GM13976 (cell line): ENCODE measurements around the gene RHOBTB1.

Experiments
- DNase-seq: peaks from one replicate; pipeline ENCODE4 v3.0.0; 2012; ENCODE audit warnings: low spot score
- in situ Hi-C: fragments of 300-500 bp; cut with MboI; formaldehyde crosslinking; loops from one replicate; pipeline ENCODE4 v1.12.0; 2022; ENCODE audit warnings: low sequenced_read_pairs, mixed read lengths, inconsistent platforms; ENCODE audit not compliant: unreplicated experiment
- TF ChIP-seq, protein P1 (sequence below): IDR thresholded peaks from 2 replicates; pipeline ENCODE4 v1.5.1; 2012; ENCODE audit warnings: borderline replicate concordance, mild to moderate bottlenecking; ENCODE audit not compliant: insufficient read depth; ENCODE audit errors: extremely low read depth, missing control alignments, control extremely low read depth

Gene RHOBTB1

GRCh38 chr10:60823324-60823723 is 120.7 kb downstream of the RHOBTB1 start:
- TF ChIP-seq, protein P1, sequence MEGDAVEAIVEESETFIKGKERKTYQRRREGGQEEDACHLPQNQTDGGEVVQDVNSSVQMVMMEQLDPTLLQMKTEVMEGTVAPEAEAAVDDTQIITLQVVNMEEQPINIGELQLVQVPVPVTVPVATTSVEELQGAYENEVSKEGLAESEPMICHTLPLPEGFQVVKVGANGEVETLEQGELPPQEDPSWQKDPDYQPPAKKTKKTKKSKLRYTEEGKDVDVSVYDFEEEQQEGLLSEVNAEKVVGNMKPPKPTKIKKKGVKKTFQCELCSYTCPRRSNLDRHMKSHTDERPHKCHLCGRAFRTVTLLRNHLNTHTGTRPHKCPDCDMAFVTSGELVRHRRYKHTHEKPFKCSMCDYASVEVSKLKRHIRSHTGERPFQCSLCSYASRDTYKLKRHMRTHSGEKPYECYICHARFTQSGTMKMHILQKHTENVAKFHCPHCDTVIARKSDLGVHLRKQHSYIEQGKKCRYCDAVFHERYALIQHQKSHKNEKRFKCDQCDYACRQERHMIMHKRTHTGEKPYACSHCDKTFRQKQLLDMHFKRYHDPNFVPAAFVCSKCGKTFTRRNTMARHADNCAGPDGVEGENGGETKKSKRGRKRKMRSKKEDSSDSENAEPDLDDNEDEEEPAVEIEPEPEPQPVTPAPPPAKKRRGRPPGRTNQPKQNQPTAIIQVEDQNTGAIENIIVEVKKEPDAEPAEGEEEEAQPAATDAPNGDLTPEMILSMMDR, result no peak
- in situ Hi-C loops, result loop anchor here (25.0 kb wide), 1 partner anchor 464 kb away; no protein-coding TSS in a partner anchor

DNA sequence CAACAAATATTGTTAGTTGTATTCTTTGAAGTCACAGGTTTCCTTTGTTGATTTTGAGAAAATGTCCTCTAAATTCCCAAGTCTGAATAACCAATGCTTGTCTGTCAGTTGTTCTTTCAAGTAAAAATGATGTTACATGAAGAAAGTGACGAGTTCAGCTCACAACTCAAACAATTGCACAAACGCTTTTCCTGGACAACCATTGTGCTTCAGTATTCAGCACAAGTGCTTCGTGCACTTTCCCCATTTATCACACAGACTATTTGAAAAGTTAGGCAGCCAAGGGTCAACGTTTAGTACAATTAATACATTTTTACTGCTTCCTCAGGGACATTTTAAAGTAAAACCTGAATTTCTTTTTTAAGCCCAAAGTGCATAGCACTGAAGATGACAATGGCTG is 121.2 kb downstream of the RHOBTB1 start:
- no peak for DNase-seq
- in situ Hi-C loops, result loop anchor here (25.0 kb wide), 1 partner anchor 464 kb away; no protein-coding TSS in a partner anchor
- TF ChIP-seq, protein P1, result no peak

More at GRCh38 chr10:60823324-60823723, 120.7 kb downstream of the RHOBTB1 start:
- no peak for DNase-seq

DNA sequence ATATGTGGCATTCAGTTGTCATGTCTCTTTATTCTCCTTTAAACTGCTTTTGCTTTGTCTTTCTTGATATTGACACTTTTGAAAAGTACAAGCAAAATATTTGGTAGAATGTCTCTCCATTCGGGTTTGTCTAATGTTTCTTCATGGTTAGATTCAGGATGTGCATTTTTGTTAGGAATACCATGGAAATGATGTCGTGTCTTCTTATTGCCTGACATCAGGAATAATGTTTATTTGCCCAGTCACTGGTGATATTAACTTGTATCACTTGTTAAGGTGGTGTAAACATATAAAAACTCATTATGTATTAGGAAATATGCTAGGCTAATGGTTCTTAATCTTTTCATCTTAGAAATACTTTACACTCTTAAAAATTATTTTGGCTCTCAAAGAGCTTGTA is 122.3 kb downstream of the RHOBTB1 start:
- in situ Hi-C loops, result loop anchor here (25.0 kb wide), 1 partner anchor 466 kb away; no protein-coding TSS in a partner anchor
- TF ChIP-seq, protein P1, result no peak
- DNase-seq, result no peak

GRCh38 chr10:60820093-60820754 is 123.8 kb downstream of the RHOBTB1 start:
- DNase-seq, result no peak
- in situ Hi-C loops, result loop anchor here (25.0 kb wide), 1 partner anchor 467 kb away; no protein-coding TSS in a partner anchor

More at GRCh38 chr10:60820093-60820754, 123.8 kb downstream of the RHOBTB1 start:
- TF ChIP-seq, protein P1, result no peak
